ENCODE data around the gene RPP25. TPM values are rescaled to one million over a fixed set of nuclear protein-coding genes. Genes with fewer than 3 reads are reported as not detected.
A peak's percentile ranks its signal among the peaks of the same experiment; 100 is the strongest.
"Not testable (repeated sequence)": the region's sequence is repeated elsewhere in the genome, so short reads cannot be mapped to it uniquely, and the experiment has no call there.

RPP25 gene
- total and polyA plus RNA-seq, 4 experiments from 2014 or later: 2.6 to 2.8 (median 2.7) TPM

DNA sequence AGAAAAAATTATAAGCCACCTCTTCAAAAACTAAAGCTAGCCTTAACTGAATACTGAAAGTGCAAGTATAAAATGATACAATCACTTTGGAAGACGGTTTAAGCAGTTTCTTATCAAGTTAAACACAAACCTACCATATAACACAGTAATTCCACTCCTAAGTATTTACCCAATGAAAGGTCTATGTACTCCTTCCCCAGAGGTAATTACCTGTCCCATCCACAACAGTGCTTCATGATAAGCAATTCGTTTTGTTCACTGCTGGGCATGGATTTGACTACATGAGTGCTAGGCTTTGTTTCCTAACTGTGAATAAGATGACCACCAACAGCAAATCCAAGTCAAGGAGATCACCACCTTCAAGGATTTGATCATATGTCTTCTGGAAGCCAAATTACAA, 23.0 kb downstream of the RPP25 start:
- CTCF ChIA-PET (ENCODE audit: partially characterized antibody): interaction anchor here (1.5 to 1.8 kb wide), 3 partner anchors 16 to 146 kb away, joined by 4 to 7 read pairs (median 5); no protein-coding TSS in a partner anchor

DNA sequence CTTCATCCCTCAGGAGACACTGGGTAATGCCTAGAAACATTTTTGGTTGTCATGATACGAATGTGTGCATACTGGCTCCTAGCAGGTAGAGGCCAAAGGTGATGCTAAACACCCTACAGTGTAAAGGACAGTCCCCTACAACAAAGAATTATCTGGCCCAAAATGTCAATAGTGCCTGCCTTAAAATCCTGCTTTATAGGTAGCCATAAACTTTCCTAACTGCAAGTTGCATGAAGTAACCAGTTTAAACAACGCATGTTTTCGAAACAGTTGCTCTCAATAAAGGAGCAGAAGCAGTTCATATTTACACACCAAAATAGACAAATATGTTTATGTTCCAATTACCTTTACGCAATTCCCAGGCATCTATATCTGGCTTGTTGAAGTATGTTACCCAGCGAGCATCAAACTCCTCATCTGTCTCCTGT, 27.8 kb downstream of the RPP25 start:
- H3K36me3 ChIP-seq (ENCODE audit: insufficient read depth, low read length): peaks cover 18% of the 10 kb centered on the region
- no peaks in the 10 kb centered on the region for H3K27me3 ChIP-seq (ENCODE audit: insufficient read depth, low read length)
- Mint-ChIP-seq H3K9me3 (no peaks in the 10 kb centered on the region), H3K4me3 (no peak overlapping the region), H3K4me1 (peaks cover 6 to 10% (median 9%) of the 10 kb centered on the region in 4 donors), H3K36me3 (peaks cover 17 to 45% of the 10 kb centered on the region in 2 donors), H3K27me3 (no peaks in the 10 kb centered on the region), H3K27ac (no peak overlapping the region)
- ChIA-PET POLR2A (ENCODE audit: partially characterized antibody) (no interaction called here), CTCF (ENCODE audit: partially characterized antibody) (no interaction called here)
- H3K4me1 ChIP-seq (ENCODE audit: insufficient read depth, low read length): peaks cover 7% of the 10 kb centered on the region
- no peak overlapping the region for H3K27ac ChIP-seq (ENCODE audit: low read depth, low read length)
- intact Hi-C loops (cut with micrococcal nuclease): no loop called here
- no peak overlapping the region for H3K4me3 ChIP-seq (ENCODE audit: low read length in 2 of 2)
- H3K9me3 ChIP-seq (ENCODE audit: control insufficient read depth in 1 of 2, low read length in 2 of 2): no peaks in the 10 kb centered on the region
- DNase-seq: no peak

More for the DNA sequence above, 23.0 kb downstream of the RPP25 start:
- intact Hi-C loops (cut with micrococcal nuclease): no loop called here
- Mint-ChIP-seq H3K36me3 (peaks cover 6 to 28% of the 10 kb centered on the region in 2 donors), H3K27me3 (no peaks in the 10 kb centered on the region), H3K4me1 (peaks cover 25 to 40% (median 27%) of the 10 kb centered on the region in 4 donors), H3K9me3 (no peaks in the 10 kb centered on the region), H3K4me3 (peak overlapping the region in 2 of 8 donors; percentile 20 to 49), H3K27ac (peak overlapping the region in 4 of 7 donors; percentile 13 to 63 (median 41))
- DNase-seq: no peak
- Histone ChIP-seq H3K4me3 (ENCODE audit: low read length in 2 of 2) (no peak overlapping the region), H3K9me3 (ENCODE audit: control insufficient read depth in 1 of 2, low read length in 2 of 2) (no peaks in the 10 kb centered on the region), H3K27me3 (ENCODE audit: insufficient read depth, low read length) (no peaks in the 10 kb centered on the region), H3K4me1 (ENCODE audit: insufficient read depth, low read length) (peaks cover 38% of the 10 kb centered on the region), H3K36me3 (ENCODE audit: insufficient read depth, low read length) (peaks cover 6% of the 10 kb centered on the region), H3K27ac (ENCODE audit: low read depth, low read length) (no peak overlapping the region)
- POLR2A ChIA-PET (ENCODE audit: partially characterized antibody): interaction anchor here (1.7 kb wide), 1 partner anchor 27 kb away, joined by 5 read pairs; the partner anchor contains the start of gene FAM219B

GRCh38 chr15:74924525-74924924, 32.0 kb downstream of the RPP25 start:
- no peaks in the 10 kb centered on the region for H3K9me3 Mint-ChIP-seq
- Histone ChIP-seq H3K27ac (ENCODE audit: low read depth, low read length) (no peak overlapping the region), H3K27me3 (ENCODE audit: insufficient read depth, low read length) (no peaks in the 10 kb centered on the region), H3K4me3 (ENCODE audit: low read length in 2 of 2) (no peak overlapping the region), H3K4me1 (ENCODE audit: insufficient read depth, low read length) (no peaks in the 10 kb centered on the region), H3K9me3 (ENCODE audit: control insufficient read depth in 1 of 2, low read length in 2 of 2) (no peaks in the 10 kb centered on the region), H3K36me3 (ENCODE audit: insufficient read depth, low read length) (peaks cover 40% of the 10 kb centered on the region)
- H3K36me3 Mint-ChIP-seq: peaks cover 37 to 60% of the 10 kb centered on the region in 2 donors
- no peak overlapping the region for H3K4me3 Mint-ChIP-seq
- no peak for DNase-seq
- H3K27ac Mint-ChIP-seq: peak overlapping the region in 1 of 7 donors; percentile 19
- H3K27me3 Mint-ChIP-seq: no peaks in the 10 kb centered on the region
- CTCF ChIA-PET (ENCODE audit: partially characterized antibody): interaction anchor here (1.5 kb wide), 1 partner anchor 23 kb away, joined by 4 read pairs; no protein-coding TSS in a partner anchor
- intact Hi-C loops (cut with micrococcal nuclease): no loop called here
- POLR2A ChIA-PET (ENCODE audit: partially characterized antibody): no interaction called here
- H3K4me1 Mint-ChIP-seq: no peaks in the 10 kb centered on the region

DNA sequence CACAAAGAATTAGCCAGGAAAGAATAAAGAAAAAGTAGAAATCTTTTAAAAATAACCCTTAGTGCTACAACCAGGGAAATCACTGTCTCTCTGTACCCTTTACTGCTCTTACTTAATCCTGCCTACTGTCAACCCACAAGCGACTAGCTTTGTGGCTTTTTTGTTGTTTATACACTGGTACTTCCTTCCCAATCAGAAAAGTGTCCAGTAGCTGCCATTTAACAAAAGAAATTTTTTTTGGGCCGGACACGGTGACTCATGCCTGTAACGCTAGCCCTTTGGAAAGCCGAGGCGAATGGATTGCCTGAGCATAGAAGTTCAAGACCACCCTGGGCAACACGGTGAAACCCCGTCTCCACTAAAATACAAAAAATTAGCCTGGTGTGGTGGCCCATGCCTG, 36.1 kb downstream of the RPP25 start:
- Mint-ChIP-seq H3K9me3 (no peaks in the 10 kb centered on the region), H3K36me3 (peaks cover 34 to 56% of the 10 kb centered on the region in 2 donors), H3K4me1 (peaks cover 0 to 2% (median 0%) of the 10 kb centered on the region in 4 donors), H3K27ac (no peak overlapping the region), H3K4me3 (no peak overlapping the region), H3K27me3 (no peaks in the 10 kb centered on the region)
- Histone ChIP-seq H3K4me1 (ENCODE audit: insufficient read depth, low read length) (no peaks in the 10 kb centered on the region), H3K36me3 (ENCODE audit: insufficient read depth, low read length) (peaks cover 46% of the 10 kb centered on the region), H3K4me3 (ENCODE audit: low read length in 2 of 2) (no peak overlapping the region), H3K27me3 (ENCODE audit: insufficient read depth, low read length) (no peaks in the 10 kb centered on the region), H3K9me3 (ENCODE audit: control insufficient read depth in 1 of 2, low read length in 2 of 2) (no peaks in the 10 kb centered on the region), H3K27ac (ENCODE audit: low read depth, low read length) (no peak overlapping the region)
- no peak for DNase-seq
- intact Hi-C loops (cut with micrococcal nuclease): loop anchor here (1.0 kb wide), 1 partner anchor 36 kb away; the partner anchor contains the start of gene RPP25
- CTCF ChIA-PET (ENCODE audit: partially characterized antibody): interaction anchor here (1.0 to 1.5 kb wide), 4 partner anchors 14 to 151 kb away, joined by 3 to 6 read pairs (median 4); partner anchors contain the start of gene FAM219B
- POLR2A ChIA-PET (ENCODE audit: partially characterized antibody): interaction anchor here (0.6 kb wide), 1 partner anchor 240 kb away, joined by 3 read pairs; no protein-coding TSS in a partner anchor

DNA sequence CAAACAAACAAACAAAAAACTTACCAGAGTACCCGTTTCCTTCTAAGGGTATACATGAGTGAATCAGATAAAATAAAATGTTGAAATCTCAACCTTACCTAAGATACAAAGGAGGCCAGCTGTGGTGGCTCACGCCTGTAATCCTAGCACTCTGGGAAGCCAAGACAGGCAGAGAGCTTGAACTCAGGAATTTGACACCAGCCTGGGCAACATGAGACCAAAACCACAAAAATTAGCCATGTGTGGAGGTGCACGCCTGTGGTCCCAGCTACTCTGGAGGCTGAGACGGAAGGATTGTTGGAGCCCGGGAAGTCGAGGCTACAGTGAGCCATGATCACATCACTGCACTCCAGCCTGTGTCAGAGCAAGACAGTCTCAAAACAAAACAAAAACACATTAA, 38.9 kb downstream of the RPP25 start:
- Mint-ChIP-seq H3K27ac (no peak overlapping the region), H3K4me1 (peaks cover 0 to 2% (median 0%) of the 10 kb centered on the region in 4 donors), H3K9me3 (no peaks in the 10 kb centered on the region), H3K27me3 (no peaks in the 10 kb centered on the region), H3K36me3 (peaks cover 34 to 53% of the 10 kb centered on the region in 2 donors), H3K4me3 (no peak overlapping the region)
- H3K36me3 ChIP-seq (ENCODE audit: insufficient read depth, low read length): peaks cover 33% of the 10 kb centered on the region
- H3K27me3 ChIP-seq (ENCODE audit: insufficient read depth, low read length): no peaks in the 10 kb centered on the region
- H3K4me1 ChIP-seq (ENCODE audit: insufficient read depth, low read length): no peaks in the 10 kb centered on the region
- ChIA-PET CTCF (ENCODE audit: partially characterized antibody) (interaction anchor here (1.0 to 1.6 kb wide), 2 partner anchors 14 to 16 kb away, joined by 4 to 5 read pairs; no protein-coding TSS in a partner anchor), POLR2A (ENCODE audit: partially characterized antibody) (interaction anchor here (2.0 kb wide), 1 partner anchor 11 kb away, joined by 8 read pairs; the partner anchor contains the start of gene FAM219B)
- intact Hi-C loops (cut with micrococcal nuclease): no loop called here
- no peak overlapping the region for H3K27ac ChIP-seq (ENCODE audit: low read depth, low read length)
- no peaks in the 10 kb centered on the region for H3K9me3 ChIP-seq (ENCODE audit: control insufficient read depth in 1 of 2, low read length in 2 of 2)
- no peak for DNase-seq
- no peak overlapping the region for H3K4me3 ChIP-seq (ENCODE audit: low read length in 2 of 2)

- intact Hi-C loops (cut with micrococcal nuclease); H3K27me3 Mint-ChIP-seq; H3K4me1 Mint-ChIP-seq; H3K4me3 ChIP-seq (ENCODE audit: low read length in 2 of 2); H3K27ac ChIP-seq (ENCODE audit: low read depth, low read length); DNase-seq; H3K27me3 ChIP-seq (ENCODE audit: insufficient read depth, low read length); H3K9me3 ChIP-seq (ENCODE audit: control insufficient read depth in 1 of 2, low read length in 2 of 2); H3K9me3 Mint-ChIP-seq; H3K4me1 ChIP-seq (ENCODE audit: insufficient read depth, low read length); H3K4me3 Mint-ChIP-seq: not testable (repeated sequence)
- peak overlapping the region in 1 of 7 donors; percentile 31 for H3K27ac Mint-ChIP-seq
- peaks cover 11% of the 10 kb centered on the region for H3K36me3 ChIP-seq (ENCODE audit: insufficient read depth, low read length)
- CTCF ChIA-PET (ENCODE audit: partially characterized antibody): interaction anchor here (0.9 kb wide), 1 partner anchor 12 kb away, joined by 5 read pairs; no protein-coding TSS in a partner anchor
- peaks cover 18 to 33% of the 10 kb centered on the region in 2 donors for H3K36me3 Mint-ChIP-seq
- POLR2A ChIA-PET (ENCODE audit: partially characterized antibody): interaction anchor here (1.0 kb wide), 1 partner anchor 10 kb away, joined by 3 read pairs; no protein-coding TSS in a partner anchor
Measured at GRCh38 chr15:74913799-74914198, 42.8 kb downstream of the RPP25 start.

DNA sequence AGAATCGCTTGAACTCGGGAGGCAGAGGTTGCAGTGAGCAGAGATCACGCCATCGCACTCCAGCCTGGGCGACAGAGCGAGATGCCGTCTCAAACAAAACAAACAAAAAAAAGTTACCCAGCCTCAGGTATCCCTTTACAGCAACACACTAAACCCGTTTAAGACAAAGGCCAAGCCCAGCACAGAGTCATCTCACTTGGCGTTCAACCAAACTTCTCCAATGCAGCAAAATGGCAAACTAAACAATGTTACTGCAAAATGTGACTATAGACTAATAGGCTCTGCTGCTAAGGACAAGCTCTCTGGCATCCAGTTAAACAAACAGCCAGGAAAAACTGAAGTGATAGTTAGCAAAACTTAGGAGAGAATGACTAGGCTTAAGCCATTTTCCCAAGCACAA, 43.5 kb downstream of the RPP25 start:
- CTCF ChIA-PET (ENCODE audit: partially characterized antibody): interaction anchor here (0.9 to 3.6 kb wide), 2 partner anchors 11 to 12 kb away, joined by 5 to 36 read pairs; no protein-coding TSS in a partner anchor
- Mint-ChIP-seq H3K4me3 (no peak overlapping the region), H3K9me3 (no peaks in the 10 kb centered on the region), H3K27me3 (no peaks in the 10 kb centered on the region), H3K4me1 (peaks cover 0 to 6% (median 0%) of the 10 kb centered on the region in 4 donors), H3K27ac (no peak overlapping the region), H3K36me3 (peaks cover 13 to 28% of the 10 kb centered on the region in 2 donors)
- Histone ChIP-seq H3K27me3 (ENCODE audit: insufficient read depth, low read length) (no peaks in the 10 kb centered on the region), H3K9me3 (ENCODE audit: control insufficient read depth in 1 of 2, low read length in 2 of 2) (no peaks in the 10 kb centered on the region), H3K4me1 (ENCODE audit: insufficient read depth, low read length) (no peaks in the 10 kb centered on the region), H3K36me3 (ENCODE audit: insufficient read depth, low read length) (peaks cover 8% of the 10 kb centered on the region), H3K27ac (ENCODE audit: low read depth, low read length) (no peak overlapping the region), H3K4me3 (ENCODE audit: low read length in 2 of 2) (no peak overlapping the region)
- no peak for DNase-seq
- intact Hi-C loops (cut with micrococcal nuclease): no loop called here
- POLR2A ChIA-PET (ENCODE audit: partially characterized antibody): interaction anchor here (1.0 kb wide), 1 partner anchor 9 kb away, joined by 3 read pairs; no protein-coding TSS in a partner anchor

Data from CD4-positive, alpha-beta memory T cell (primary cell).